ENCODE data around the gene KAT6B.
"Not testable (repeated sequence)": the region's sequence is repeated elsewhere in the genome, so short reads cannot be mapped to it uniquely, and the experiment has no call there.

The KAT6B gene

DNA sequence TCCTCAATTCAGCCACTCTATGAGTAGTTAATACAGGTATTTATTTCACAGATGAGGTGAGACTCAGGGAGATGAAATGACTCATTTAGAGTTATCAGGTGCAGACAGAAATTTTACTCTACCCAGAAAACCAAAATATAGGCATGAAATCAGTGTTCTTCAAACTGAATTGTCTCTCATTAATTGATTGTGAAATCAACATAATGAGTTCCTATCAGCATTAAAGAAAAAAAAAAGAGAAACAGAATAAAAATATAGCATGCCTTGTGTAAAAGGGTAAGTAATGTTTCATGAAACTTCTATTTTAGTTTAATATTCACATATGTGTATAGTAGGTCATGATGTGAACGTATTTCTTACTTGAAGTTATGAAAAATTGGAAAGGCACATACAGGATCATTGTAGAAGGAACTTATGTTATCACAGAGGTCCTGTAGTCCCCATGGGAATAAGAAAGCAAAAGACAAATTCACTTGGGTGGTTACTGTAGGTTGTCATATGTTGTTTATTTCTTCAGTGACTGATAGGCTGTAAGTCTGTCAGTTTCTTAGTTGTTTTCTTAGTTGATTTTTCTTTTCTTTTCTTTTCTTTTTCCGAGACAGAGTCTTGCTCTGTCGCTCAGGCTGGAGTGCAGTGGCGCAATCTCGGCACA, 47.5 kb downstream of the KAT6B start:
- H3K36me3 ChIP-seq (ENCODE audit: control insufficient read depth, insufficient read depth, low read length), result no peaks in the 10 kb centered on the region
- H3K4me1 ChIP-seq (ENCODE audit: control insufficient read depth, insufficient read depth, low read length), result no peaks in the 10 kb centered on the region; the same call in 1 of the 2 replicates
- no CpG with 5 or more reads among the region's 5 CpGs for WGBS (ENCODE audit: insufficient coverage, insufficient read length)
- DNase-seq (ENCODE audit: low read depth, low spot score), result no peak
- H3K4me3 ChIP-seq (ENCODE audit: low read length), result no peak overlapping the region
- H3K27me3 ChIP-seq (ENCODE audit: control insufficient read depth, insufficient read depth, low read length), result no peaks in the 10 kb centered on the region
- no peak overlapping the region for H3K27ac ChIP-seq (ENCODE audit: low read length)
- no peaks in the 10 kb centered on the region for H3K9me3 ChIP-seq (ENCODE audit: control insufficient read depth, insufficient read depth, low read length)

DNA sequence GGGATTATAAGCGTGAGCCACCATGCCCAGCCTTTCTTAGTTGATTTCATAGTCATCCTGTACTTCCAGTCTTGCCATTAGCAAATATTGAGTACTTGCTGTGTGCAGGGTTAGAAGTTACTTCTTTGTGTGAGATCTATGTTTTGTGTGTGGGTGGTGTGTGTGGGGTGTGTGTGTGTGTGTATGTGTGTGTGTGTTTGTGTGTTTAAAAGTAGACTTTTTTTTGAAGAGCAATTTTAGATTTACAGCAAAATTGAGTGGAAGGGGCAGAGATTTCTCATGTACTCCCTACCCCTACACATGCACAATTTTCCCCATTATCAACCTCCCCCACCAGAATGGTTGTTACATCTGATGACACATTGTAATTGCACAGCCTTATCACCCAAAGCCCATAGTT, 48.2 kb downstream of the KAT6B start:
- Histone ChIP-seq H3K27me3 (ENCODE audit: control insufficient read depth, insufficient read depth, low read length) (no peaks in the 10 kb centered on the region), H3K9me3 (ENCODE audit: control insufficient read depth, insufficient read depth, low read length) (no peaks in the 10 kb centered on the region), H3K36me3 (ENCODE audit: control insufficient read depth, insufficient read depth, low read length) (no peaks in the 10 kb centered on the region), H3K4me1 (ENCODE audit: control insufficient read depth, insufficient read depth, low read length) (no peaks in the 10 kb centered on the region; the same call in 1 of the 2 replicates), H3K27ac (ENCODE audit: low read length) (no peak overlapping the region), H3K4me3 (ENCODE audit: low read length) (no peak overlapping the region)
- no CpG with 5 or more reads among the region's 1 CpG for WGBS (ENCODE audit: insufficient coverage, insufficient read length)
- DNase-seq (ENCODE audit: low read depth, low spot score), result no peak

DNA sequence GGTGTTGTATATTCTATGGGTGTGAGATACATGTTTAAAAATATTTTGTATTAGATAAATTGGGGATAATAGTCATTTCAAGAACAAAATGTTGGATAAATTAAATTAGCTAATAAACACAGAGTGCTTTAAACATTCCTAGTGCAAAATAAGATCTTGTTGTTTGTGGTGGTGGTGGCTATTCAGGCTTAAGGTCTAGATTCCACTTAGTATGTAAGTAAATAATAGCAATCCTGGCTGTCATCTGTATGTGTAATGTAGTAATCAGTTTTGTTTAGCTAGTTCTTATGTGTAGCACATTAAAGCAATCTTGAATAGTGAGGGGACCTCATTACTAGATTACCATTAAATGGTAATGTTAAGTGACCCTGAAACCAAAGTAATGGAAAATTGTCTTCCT, 48.7 kb downstream of the KAT6B start:
- H3K9me3 ChIP-seq (ENCODE audit: control insufficient read depth, insufficient read depth, low read length), result no peaks in the 10 kb centered on the region
- no peaks in the 10 kb centered on the region; the same call in 1 of the 2 replicates for H3K4me1 ChIP-seq (ENCODE audit: control insufficient read depth, insufficient read depth, low read length)
- no peak for DNase-seq (ENCODE audit: low read depth, low spot score)
- no peak overlapping the region for H3K4me3 ChIP-seq (ENCODE audit: low read length)
- no peaks in the 10 kb centered on the region for H3K27me3 ChIP-seq (ENCODE audit: control insufficient read depth, insufficient read depth, low read length)
- H3K27ac ChIP-seq (ENCODE audit: low read length), result no peak overlapping the region
- H3K36me3 ChIP-seq (ENCODE audit: control insufficient read depth, insufficient read depth, low read length), result no peaks in the 10 kb centered on the region

DNA sequence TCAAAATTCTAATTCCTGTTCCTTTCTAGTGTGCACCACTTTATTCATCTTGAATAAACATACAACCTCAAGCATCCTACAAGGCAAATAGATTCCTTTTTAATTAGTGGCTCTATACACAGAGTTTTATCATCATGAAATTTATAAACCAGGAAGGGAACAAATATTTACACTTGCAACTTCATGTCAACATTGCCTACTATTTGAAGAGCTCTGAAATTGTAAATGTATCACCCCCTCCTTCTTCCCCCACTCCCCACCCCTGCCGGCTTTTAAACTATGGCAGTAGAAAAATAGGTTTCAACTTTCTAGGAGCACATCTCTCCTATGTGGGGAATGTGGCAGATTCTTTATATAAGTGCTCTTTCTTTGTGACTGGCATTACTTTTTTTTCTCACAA, 49.6 kb downstream of the KAT6B start:
- no peaks in the 10 kb centered on the region for H3K9me3 ChIP-seq (ENCODE audit: control insufficient read depth, insufficient read depth, low read length)
- no peaks in the 10 kb centered on the region for H3K27me3 ChIP-seq (ENCODE audit: control insufficient read depth, insufficient read depth, low read length)
- no peak overlapping the region for H3K27ac ChIP-seq (ENCODE audit: low read length)
- no peak for DNase-seq (ENCODE audit: low read depth, low spot score)
- H3K4me3 ChIP-seq (ENCODE audit: low read length), result no peak overlapping the region
- H3K4me1 ChIP-seq (ENCODE audit: control insufficient read depth, insufficient read depth, low read length), result no peaks in the 10 kb centered on the region; the same call in 1 of the 2 replicates
- no CpG with 5 or more reads among the region's 1 CpG for WGBS (ENCODE audit: insufficient coverage, insufficient read length)
- H3K36me3 ChIP-seq (ENCODE audit: control insufficient read depth, insufficient read depth, low read length), result no peaks in the 10 kb centered on the region

DNA sequence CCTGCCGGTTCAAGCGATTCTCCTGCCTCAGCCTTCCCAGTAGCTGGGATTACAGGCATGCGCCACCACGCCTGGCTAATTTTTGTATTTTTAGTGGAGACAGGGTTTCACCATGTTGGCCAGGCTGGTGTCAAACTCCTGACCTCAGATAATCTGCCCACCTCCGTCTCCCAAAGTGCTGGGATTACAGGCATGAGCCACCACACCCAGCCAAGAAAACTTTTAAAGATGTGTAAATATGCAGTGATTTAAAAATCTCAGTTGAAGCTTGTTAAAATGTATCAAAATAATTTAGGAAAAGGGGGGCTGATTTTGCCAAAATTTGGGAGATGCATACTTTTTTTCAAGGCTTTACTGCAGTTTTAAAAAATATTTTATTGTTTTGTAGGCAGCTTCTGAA, 50.7 kb downstream of the KAT6B start:
- H3K27me3 ChIP-seq (ENCODE audit: control insufficient read depth, insufficient read depth, low read length); H3K4me1 ChIP-seq (ENCODE audit: control insufficient read depth, insufficient read depth, low read length); H3K4me3 ChIP-seq (ENCODE audit: low read length); DNase-seq (ENCODE audit: low read depth, low spot score); H3K36me3 ChIP-seq (ENCODE audit: control insufficient read depth, insufficient read depth, low read length); H3K9me3 ChIP-seq (ENCODE audit: control insufficient read depth, insufficient read depth, low read length); H3K27ac ChIP-seq (ENCODE audit: low read length): not testable (repeated sequence)
- WGBS (ENCODE audit: insufficient coverage, insufficient read length), result no CpG with 5 or more reads among the region's 5 CpGs

DNA sequence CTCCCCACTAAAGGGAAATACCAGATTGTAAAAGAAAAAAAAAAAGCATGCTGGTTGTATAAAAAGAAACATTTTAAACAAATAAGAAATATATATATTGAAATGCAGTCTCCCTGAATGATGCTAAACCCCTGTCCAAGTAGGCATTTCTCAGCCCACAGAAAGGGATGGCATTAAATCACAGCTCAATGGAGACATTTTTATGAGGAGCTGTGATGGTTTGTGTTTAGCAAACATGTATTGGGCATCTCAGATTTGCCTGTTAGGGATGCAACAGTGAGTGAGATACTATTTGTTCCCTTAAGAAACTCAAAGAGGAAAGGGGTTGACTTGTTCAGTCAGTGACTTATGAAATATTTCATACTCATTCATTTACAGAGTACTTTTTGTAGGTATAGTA, 51.5 kb downstream of the KAT6B start:
- Histone ChIP-seq H3K4me1 (ENCODE audit: control insufficient read depth, insufficient read depth, low read length) (no peaks in the 10 kb centered on the region; the same call in 1 of the 2 replicates), H3K4me3 (ENCODE audit: low read length) (no peak overlapping the region), H3K27ac (ENCODE audit: low read length) (no peak overlapping the region), H3K9me3 (ENCODE audit: control insufficient read depth, insufficient read depth, low read length) (no peaks in the 10 kb centered on the region), H3K36me3 (ENCODE audit: control insufficient read depth, insufficient read depth, low read length) (no peaks in the 10 kb centered on the region), H3K27me3 (ENCODE audit: control insufficient read depth, insufficient read depth, low read length) (no peaks in the 10 kb centered on the region)
- DNase-seq (ENCODE audit: low read depth, low spot score), result no peak

DNA sequence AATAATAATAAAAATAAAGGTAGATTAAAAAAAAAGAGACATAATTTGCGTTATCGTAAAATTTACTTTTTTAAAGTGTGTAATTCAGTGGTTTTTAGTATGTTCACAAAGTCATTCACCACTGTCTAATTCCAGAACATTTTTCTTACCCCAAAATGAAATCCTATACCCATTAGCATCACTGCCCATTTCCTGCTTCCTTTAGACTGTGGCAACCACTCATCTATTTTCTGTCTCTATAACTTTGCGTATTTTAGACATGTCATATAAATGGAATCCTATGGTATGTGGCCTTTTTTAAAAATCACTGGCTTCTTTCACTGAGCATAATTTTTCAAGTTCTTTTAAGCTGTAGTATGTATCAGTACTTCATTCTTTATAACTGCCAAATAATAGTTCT, 53.6 kb downstream of the KAT6B start:
- WGBS (ENCODE audit: insufficient coverage, insufficient read length), result no CpG with 5 or more reads among the region's 3 CpGs
- no peaks in the 10 kb centered on the region for H3K9me3 ChIP-seq (ENCODE audit: control insufficient read depth, insufficient read depth, low read length)
- DNase-seq (ENCODE audit: low read depth, low spot score), result no peak
- no peaks in the 10 kb centered on the region for H3K27me3 ChIP-seq (ENCODE audit: control insufficient read depth, insufficient read depth, low read length)
- H3K4me3 ChIP-seq (ENCODE audit: low read length), result no peak overlapping the region
- H3K27ac ChIP-seq (ENCODE audit: low read length), result no peak overlapping the region
- H3K36me3 ChIP-seq (ENCODE audit: control insufficient read depth, insufficient read depth, low read length), result no peaks in the 10 kb centered on the region
- H3K4me1 ChIP-seq (ENCODE audit: control insufficient read depth, insufficient read depth, low read length), result no peaks in the 10 kb centered on the region; the same call in 1 of the 2 replicates

DNA sequence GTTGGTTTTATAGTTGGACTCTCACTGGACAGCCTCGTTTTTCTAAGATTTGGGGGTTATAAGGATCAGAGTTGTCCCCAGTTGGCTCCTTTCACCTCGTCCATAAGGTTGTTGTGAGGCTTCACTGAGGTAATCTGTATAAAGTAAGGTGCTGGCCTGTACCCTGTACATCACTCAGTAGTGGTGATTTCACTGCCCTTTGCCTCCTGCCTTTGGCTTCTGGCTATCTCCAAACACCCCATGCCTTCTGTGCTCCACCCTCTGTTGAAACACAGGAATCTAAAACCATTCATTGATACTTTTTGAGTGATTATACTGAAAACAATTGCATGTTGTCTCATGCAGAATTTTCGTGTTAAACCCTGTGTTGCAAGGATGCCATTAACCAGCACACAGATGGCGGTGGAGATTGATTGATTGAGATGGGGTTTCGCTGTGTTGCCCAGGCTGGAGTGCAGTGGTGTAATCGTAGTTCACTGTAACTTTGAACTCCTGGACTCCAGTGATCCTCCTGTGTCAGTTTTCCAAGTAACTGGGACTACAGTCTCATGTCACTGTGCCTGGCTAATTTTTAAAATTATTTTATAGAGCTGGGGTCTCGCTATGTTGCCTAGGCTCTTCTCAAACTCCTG, 55.0 kb downstream of the KAT6B start:
- Histone ChIP-seq H3K4me1 (ENCODE audit: control insufficient read depth, insufficient read depth, low read length) (no peaks in the 10 kb centered on the region), H3K9me3 (ENCODE audit: control insufficient read depth, insufficient read depth, low read length) (no peaks in the 10 kb centered on the region), H3K4me3 (ENCODE audit: low read length) (no peak overlapping the region), H3K36me3 (ENCODE audit: control insufficient read depth, insufficient read depth, low read length) (no peaks in the 10 kb centered on the region), H3K27ac (ENCODE audit: low read length) (no peak overlapping the region), H3K27me3 (ENCODE audit: control insufficient read depth, insufficient read depth, low read length) (no peaks in the 10 kb centered on the region)
- no CpG with 5 or more reads among the region's 7 CpGs for WGBS (ENCODE audit: insufficient coverage, insufficient read length)
- DNase-seq (ENCODE audit: low read depth, low spot score), result no peak

DNA sequence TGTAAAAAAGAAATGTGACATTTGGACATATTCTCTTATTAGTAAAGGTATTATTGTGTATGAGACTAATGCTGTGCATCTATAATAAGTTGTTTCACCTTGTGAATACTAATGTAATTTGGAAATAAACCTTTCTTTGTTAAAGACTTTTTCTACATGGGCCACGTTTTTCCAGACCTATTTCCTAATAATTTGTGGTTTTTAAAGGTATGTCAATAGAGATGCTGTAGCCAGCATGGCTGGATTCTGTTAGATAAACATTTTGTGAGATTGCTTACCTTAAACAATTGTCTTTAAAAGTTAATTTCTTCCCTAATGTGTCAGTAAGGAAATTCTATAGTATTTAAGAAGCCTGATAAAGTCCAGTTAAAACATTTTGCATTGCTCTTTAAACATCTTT, 56.0 kb downstream of the KAT6B start:
- H3K4me1 ChIP-seq (ENCODE audit: control insufficient read depth, insufficient read depth, low read length), result no peaks in the 10 kb centered on the region
- no peaks in the 10 kb centered on the region for H3K36me3 ChIP-seq (ENCODE audit: control insufficient read depth, insufficient read depth, low read length)
- no peak for DNase-seq (ENCODE audit: low read depth, low spot score)
- no peaks in the 10 kb centered on the region for H3K27me3 ChIP-seq (ENCODE audit: control insufficient read depth, insufficient read depth, low read length)
- no peaks in the 10 kb centered on the region for H3K9me3 ChIP-seq (ENCODE audit: control insufficient read depth, insufficient read depth, low read length)
- no peak overlapping the region for H3K27ac ChIP-seq (ENCODE audit: low read length)
- H3K4me3 ChIP-seq (ENCODE audit: low read length), result no peak overlapping the region
- no CpG with 5 or more reads among the region's 1 CpG for WGBS (ENCODE audit: insufficient coverage, insufficient read length)

DNA sequence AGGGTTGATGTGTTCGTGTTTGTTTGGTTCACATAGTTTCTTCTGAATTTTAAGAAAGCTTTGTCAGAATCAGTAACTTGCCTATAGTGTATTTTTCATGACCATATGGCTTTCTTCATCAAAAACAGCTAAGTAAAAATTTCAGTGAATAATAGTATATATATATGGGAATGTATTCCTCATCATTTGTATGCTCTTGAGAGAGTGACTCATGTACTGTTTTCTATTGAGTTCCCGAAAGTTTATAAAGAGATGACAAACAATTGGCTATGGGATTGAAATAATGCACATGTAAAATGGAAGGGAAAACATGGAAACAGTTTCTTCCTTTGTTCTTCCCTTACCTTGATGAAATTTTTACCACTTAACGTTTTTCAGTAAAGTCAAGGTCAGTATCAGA, 56.4 kb downstream of the KAT6B start:
- H3K4me1 ChIP-seq (ENCODE audit: control insufficient read depth, insufficient read depth, low read length), result no peaks in the 10 kb centered on the region
- H3K27ac ChIP-seq (ENCODE audit: low read length), result no peak overlapping the region
- no peaks in the 10 kb centered on the region for H3K9me3 ChIP-seq (ENCODE audit: control insufficient read depth, insufficient read depth, low read length)
- no peaks in the 10 kb centered on the region for H3K36me3 ChIP-seq (ENCODE audit: control insufficient read depth, insufficient read depth, low read length)
- no peak overlapping the region for H3K4me3 ChIP-seq (ENCODE audit: low read length)
- no CpG with 5 or more reads among the region's 3 CpGs for WGBS (ENCODE audit: insufficient coverage, insufficient read length)
- no peaks in the 10 kb centered on the region for H3K27me3 ChIP-seq (ENCODE audit: control insufficient read depth, insufficient read depth, low read length)
- no peak for DNase-seq (ENCODE audit: low read depth, low spot score)

DNA sequence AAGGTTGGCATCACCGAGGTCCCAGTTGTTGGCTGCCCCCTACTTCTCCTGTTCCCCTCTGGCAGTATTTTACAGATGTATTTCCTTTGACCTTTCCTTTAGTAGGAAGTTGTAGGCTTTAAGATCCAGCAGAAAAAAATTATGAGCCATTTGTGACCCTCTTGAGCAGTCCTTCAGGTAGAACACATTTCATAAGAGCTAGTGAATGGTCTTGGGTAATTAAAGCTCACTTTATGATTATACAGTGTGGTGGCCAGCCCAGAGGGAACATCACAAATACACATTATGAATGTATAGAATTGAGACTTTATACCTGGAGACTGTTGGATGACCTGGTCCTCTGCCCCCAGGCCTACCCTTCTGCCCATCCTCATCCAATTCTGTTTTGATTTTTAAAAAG, 57.0 kb downstream of the KAT6B start:
- no CpG with 5 or more reads among the region's 1 CpG for WGBS (ENCODE audit: insufficient coverage, insufficient read length)
- no peaks in the 10 kb centered on the region for H3K36me3 ChIP-seq (ENCODE audit: control insufficient read depth, insufficient read depth, low read length)
- no peak for DNase-seq (ENCODE audit: low read depth, low spot score)
- no peak overlapping the region for H3K27ac ChIP-seq (ENCODE audit: low read length)
- H3K9me3 ChIP-seq (ENCODE audit: control insufficient read depth, insufficient read depth, low read length), result no peaks in the 10 kb centered on the region
- no peaks in the 10 kb centered on the region for H3K27me3 ChIP-seq (ENCODE audit: control insufficient read depth, insufficient read depth, low read length)
- H3K4me3 ChIP-seq (ENCODE audit: low read length), result no peak overlapping the region
- H3K4me1 ChIP-seq (ENCODE audit: control insufficient read depth, insufficient read depth, low read length), result no peaks in the 10 kb centered on the region

All from iPS DF 6.9 (cell line).